Neutrophil (primary cell): ENCODE results near the gene PLAU.

Experiments used
- H3K27ac ChIP-seq: fragments of 200-600 bp; sonication (generic); 2 replicates; pipeline ENCODE4 v1.5.1; 2016; ENCODE audit warnings: mild to moderate bottlenecking, moderate library complexity
- H3K27me3 ChIP-seq: fragments of 200-600 bp; sonication (generic); 2 replicates; pipeline ENCODE4 v1.6.0; 2016; ENCODE audit warnings: mild to moderate bottlenecking
- H3K36me3 ChIP-seq: fragments of 200-600 bp; sonication (generic); 2 replicates; pipeline ENCODE4 v1.5.1; 2017
- H3K4me1 ChIP-seq, 2 experiments: fragments of 200-600 bp in 1 of 2; sonication (generic) in 1 of 2; 1 replicate in 1 of 2; 2 replicates in 1 of 2; pipeline versions ENCODE4 v1.5.1 to v1.6.1; 2013 to 2016; ENCODE audit warnings: low read depth in 1 of 2, low read length in 1 of 2, mild to moderate bottlenecking in 1 of 2, moderate library complexity in 1 of 2; ENCODE audit not compliant: control insufficient read depth in 1 of 2, insufficient read depth in 1 of 2
- H3K4me3 ChIP-seq, 2 experiments: fragments of 200-600 bp in 1 of 2; sonication (generic) in 1 of 2; 1 replicate in 1 of 2; 2 replicates in 1 of 2; pipeline ENCODE4 v1.5.1; 2013 to 2016; ENCODE audit warnings: low read depth in 1 of 2, low read length in 1 of 2, mild to moderate bottlenecking in 1 of 2, moderate library complexity in 1 of 2
- H3K9me3 ChIP-seq: fragments of 200-600 bp; sonication (generic); 2 replicates; pipeline ENCODE4 v1.5.1; 2016
- CTCF ChIP-seq: fragments of 200-600 bp; sonication (generic); IDR thresholded peaks from 2 replicates; pipeline ENCODE4 v1.5.1; 2016; ENCODE audit warnings: antibody characterized with exemption

The PLAU gene

GRCh38 chr10:73877533-73878160, 33.3 kb upstream of the PLAU start:
- Histone ChIP-seq H3K4me3 (no peak overlapping the region), H3K27ac (no peak overlapping the region), H3K36me3 (no peaks in the 10 kb centered on the region), H3K9me3 (no peaks in the 10 kb centered on the region), H3K27me3 (no peaks in the 10 kb centered on the region), H3K4me1 (peaks cover 29 to 34% of the 10 kb centered on the region in 2 experiments)
- TF ChIP-seq CTCF, result no peak

GRCh38 chr10:73878365-73878764, 32.6 kb upstream of the PLAU start:
- no peak for TF ChIP-seq CTCF
- no peaks in the 10 kb centered on the region for H3K36me3 ChIP-seq

GRCh38 chr10:73879296-73880173, 31.4 kb upstream of the PLAU start:
- Histone ChIP-seq H3K9me3 (no peaks in the 10 kb centered on the region), H3K27ac (peak overlapping the region; percentile 44), H3K4me3 (no peak overlapping the region), H3K27me3 (no peaks in the 10 kb centered on the region), H3K4me1 (peaks cover 20 to 27% of the 10 kb centered on the region in 2 experiments), H3K36me3 (no peaks in the 10 kb centered on the region)
- peak; percentile 99 for TF ChIP-seq CTCF

More at GRCh38 chr10:73878365-73878764, 32.6 kb upstream of the PLAU start:
- H3K4me3 ChIP-seq, result no peak overlapping the region
- H3K4me1 ChIP-seq, result peaks cover 22 to 27% of the 10 kb centered on the region in 2 experiments
- no peaks in the 10 kb centered on the region for H3K9me3 ChIP-seq
- H3K27ac ChIP-seq, result no peak overlapping the region
- no peaks in the 10 kb centered on the region for H3K27me3 ChIP-seq

GRCh38 chr10:73881221-73881919, 29.6 kb upstream of the PLAU start:
- H3K36me3 ChIP-seq, result no peaks in the 10 kb centered on the region
- no peak overlapping the region for H3K27ac ChIP-seq
- H3K9me3 ChIP-seq, result no peaks in the 10 kb centered on the region
- peaks cover 12 to 19% of the 10 kb centered on the region in 2 experiments for H3K4me1 ChIP-seq
- no peak for TF ChIP-seq CTCF
- no peaks in the 10 kb centered on the region for H3K27me3 ChIP-seq
- no peak overlapping the region for H3K4me3 ChIP-seq

- Histone ChIP-seq H3K36me3 (no peaks in the 10 kb centered on the region), H3K27me3 (no peaks in the 10 kb centered on the region), H3K27ac (no peak overlapping the region), H3K9me3 (no peaks in the 10 kb centered on the region), H3K4me1 (peaks cover 13 to 26% of the 10 kb centered on the region in 2 experiments), H3K4me3 (no peak overlapping the region)
- TF ChIP-seq CTCF, result no peak
Measured at GRCh38 chr10:73884017-73884416, 26.9 kb upstream of the PLAU start.
